ENCODE results near the gene DAPK2. TPM values are rescaled to one million over a fixed set of nuclear protein-coding genes. Genes with fewer than 3 reads are reported as not detected.

DAPK2 gene
- total and polyA plus RNA-seq, 2 of the 13 experiments (the other 11 are each of a cell fraction or from before 2014, with no cell fraction given): 0.33 to 0.63 TPM

DNA sequence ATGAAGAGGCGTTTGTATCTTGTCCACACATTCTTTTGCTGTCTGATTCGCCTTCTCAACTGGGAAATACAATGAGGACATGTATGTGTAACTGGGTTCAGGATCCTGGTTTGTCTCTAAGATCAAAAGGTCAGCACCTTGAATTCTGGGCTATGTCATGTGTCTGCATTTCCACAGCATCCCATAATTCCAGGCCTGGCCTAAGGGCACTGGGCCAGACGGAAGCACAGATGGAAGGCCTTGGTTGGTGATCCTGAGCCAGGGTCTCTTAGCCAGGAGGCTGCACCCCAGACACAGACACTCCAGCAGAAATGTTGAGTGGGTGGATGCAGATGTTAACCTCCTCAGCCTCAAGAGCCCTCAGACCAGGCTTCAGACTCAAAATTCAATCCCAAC lies 188.8 kb downstream of the DAPK2 start:
- Histone ChIP-seq H4K20me1 (ENCODE audit: insufficient read depth, low read length) (no peaks in the 10 kb centered on the region), H3K9me3 (ENCODE audit: low read length) (no peaks in the 10 kb centered on the region), H2AFZ (ENCODE audit: low read length) (no peak overlapping the region), H3K9ac (ENCODE audit: insufficient read depth, low read depth, low read length) (no peak overlapping the region), H3K27me3 (ENCODE audit: control insufficient read depth in 1 of 2, insufficient read depth in 2 of 2, low read length in 2 of 2) (no peaks in the 10 kb centered on the region), H3K4me2 (ENCODE audit: low read depth, low read length) (peak overlapping the region; percentile 15; the same call in 1 of the 2 replicates), H3K4me1 (ENCODE audit: insufficient read depth, low read length) (peaks cover 36% of the 10 kb centered on the region), H3K27ac (ENCODE audit: extremely low read length, insufficient read depth, low read length) (no peak overlapping the region), H3K36me3 (replicated peaks in 1 of 2; ENCODE audit: control insufficient read depth in 1 of 2, insufficient read depth in 2 of 2, low read length in 2 of 2) (no peaks in the 10 kb centered on the region), H3K4me3 (replicated peaks in 1 of 3; ENCODE audit: insufficient read depth in 1 of 3, low read depth in 2 of 3, low read length in 3 of 3) (no peak overlapping the region), H3K79me2 (ENCODE audit: insufficient read depth, low read length) (no peaks in the 10 kb centered on the region)
- 15% methylated on average over 3 of the region's 3 CpGs for WGBS (ENCODE audit: low lambda C conversion rate)
- BruUV-seq (replicated peaks): no TSS peak
- in situ Hi-C loops (cut with HindIII; ENCODE audit: extremely low pct_ligation_motif_present, low pct_unique_long_range_greater_than_20kb): no loop called here
- TF ChIP-seq RXRA (CRISPR knock-in tag; IDR thresholded peaks at IDR 0.05): 0 out of 2 replicates have a peak, but pooled peaks have one; percentile 12
- TF ChIP-seq NR2F1 (CRISPR knock-in tag; IDR thresholded peaks at IDR 0.05): 0 out of 4 replicates have a peak, but pooled peaks of 1 of the 2 experiments have one; percentile 20
- no peak for TF ChIP-seq NR2F6 (IDR thresholded peaks at IDR 0.05)
- peak; percentile 6; the same call in 1 of the 2 replicates for TF ChIP-seq NR2F6 (CRISPR knock-in tag; IDR thresholded peaks at IDR 0.05)
- no peak for TF ChIP-seq GATA4 (IDR thresholded peaks at IDR 0.05; ENCODE audit: borderline replicate concordance, low read depth)
- 0 out of 2 replicates have a peak, but pooled peaks have one; percentile 4 for TF ChIP-seq BHLHE40 (IDR thresholded peaks at IDR 0.05; ENCODE audit: low read length)
- no peak for TF ChIP-seq MTA3 (CRISPR knock-in tag; IDR thresholded peaks at IDR 0.05)
- TF ChIP-seq, protein P1, sequence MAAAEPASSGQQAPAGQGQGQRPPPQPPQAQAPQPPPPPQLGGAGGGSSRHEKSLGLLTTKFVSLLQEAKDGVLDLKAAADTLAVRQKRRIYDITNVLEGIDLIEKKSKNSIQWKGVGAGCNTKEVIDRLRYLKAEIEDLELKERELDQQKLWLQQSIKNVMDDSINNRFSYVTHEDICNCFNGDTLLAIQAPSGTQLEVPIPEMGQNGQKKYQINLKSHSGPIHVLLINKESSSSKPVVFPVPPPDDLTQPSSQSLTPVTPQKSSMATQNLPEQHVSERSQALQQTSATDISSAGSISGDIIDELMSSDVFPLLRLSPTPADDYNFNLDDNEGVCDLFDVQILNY (CRISPR knock-in tag; conservative IDR thresholded peaks at IDR 0.05): no peak
- TF ChIP-seq ZNF556 (CRISPR knock-in tag; IDR thresholded peaks at IDR 0.05; ENCODE audit: borderline replicate concordance): no peak
- no peak for TF ChIP-seq ZNF557 (CRISPR knock-in tag; IDR thresholded peaks at IDR 0.05)
- 0 out of 2 replicates have a peak, but pooled peaks have one; percentile 29 for TF ChIP-seq HNF4A (CRISPR knock-in tag; IDR thresholded peaks at IDR 0.05)
- ChIA-PET CTCF (ENCODE audit: low intra/inter-chr PET ratio, low total read pairs) (no interaction called here), POLR2A (no interaction called here)
- intact Hi-C loops (cut with micrococcal nuclease; ENCODE audit: unreplicated experiment): no loop called here
- FAIRE-seq: no peak
- peak; percentile 52; the same call in 2 of the 3 replicates for ATAC-seq
- no peak for DNase-seq (ENCODE audit: low spot score)

MicroRNAs within 50 kb of the gene (microRNA counts, 767-probe panel; counts per million panel counts)
- not detected for microRNA hsa-miR-422a

Small RNA genes within 50 kb of the gene (microRNA-seq; reads per million reads assigned to microRNA genes)
- gene MIR422A: not detected

Small RNA genes within 50 kb of the gene (small RNA-seq; reads per million reads assigned to genes)
- gene AC015914.2 (ENCODE audit: insufficient read depth in 2 of 3, insufficient read length in 3 of 3, low read depth in 2 of 3, low replicate concordance in 1 of 3) (0 reads per million in 3 experiments), gene MIR422A (ENCODE audit: insufficient read depth in 2 of 3, insufficient read length in 3 of 3, low read depth in 2 of 3, low replicate concordance in 1 of 3) (0 reads per million in 3 experiments)

Other genes with a start within 250 kb of the DAPK2 start
- gene HERC1, start 212.5 kb downstream of the DAPK2 start, total RNA-seq (2016; rRNA removed; fragmentation: Illumina TruSeq; extraction: Trizol): 38.6 and 62.2 TPM in 2 replicates
- 12.1 and 20.8 TPM in 2 replicates for gene HERC1, start 212.5 kb downstream of the DAPK2 start, polyA plus RNA-seq (2011; rRNA removed)
- 100 and 114 TPM in 2 replicates for gene CIAO2A, start 47.4 kb upstream of the DAPK2 start, total RNA-seq (2016; rRNA removed; fragmentation: Illumina TruSeq; extraction: Trizol)
- 60.7 and 83.0 TPM in 2 replicates for gene CIAO2A, start 47.4 kb upstream of the DAPK2 start, polyA plus RNA-seq (2011; rRNA removed)
- gene SNX1, start 49.5 kb upstream of the DAPK2 start, total RNA-seq (2016; rRNA removed; fragmentation: Illumina TruSeq; extraction: Trizol): 29.3 and 58.2 TPM in 2 replicates
- gene SNX1, start 49.5 kb upstream of the DAPK2 start, polyA plus RNA-seq (2011; rRNA removed): 60.1 and 63.5 TPM in 2 replicates
- gene SNX22, start 105.2 kb upstream of the DAPK2 start, total RNA-seq (2016; rRNA removed; fragmentation: Illumina TruSeq; extraction: Trizol): 3.1 and 5.5 TPM in 2 replicates
- gene SNX22, start 105.2 kb upstream of the DAPK2 start, polyA plus RNA-seq (2011; rRNA removed): 2.3 and 2.4 TPM in 2 replicates
- gene PPIB, start 116.5 kb upstream of the DAPK2 start, total RNA-seq (2016; rRNA removed; fragmentation: Illumina TruSeq; extraction: Trizol): 476 and 882 TPM in 2 replicates
- gene PPIB, start 116.5 kb upstream of the DAPK2 start, polyA plus RNA-seq (2011; rRNA removed): 720 and 780 TPM in 2 replicates

Measured in HepG2 (cell line).